Duodenal mucosa (tissue), 2 donors: ENCODE measurements around the gene AGFG2.

ENCODE experiments used
- H3K27ac ChIP-seq: one replicate; pipeline ENCODE4 v1.7.0; 2013; ENCODE audit warnings: low read depth, low read length
- H3K27me3 ChIP-seq, 2 donors: one replicate each; pipeline ENCODE4 v1.7.0; 2013; ENCODE audit warnings: low read length in 2 of 2, control low read depth in 1 of 2; ENCODE audit not compliant: insufficient read depth in 2 of 2, control insufficient read depth in 1 of 2
- H3K36me3 ChIP-seq, 2 donors: one replicate each; pipeline ENCODE4 v1.7.0; 2013; ENCODE audit warnings: low read length in 2 of 2, control low read depth in 1 of 2; ENCODE audit not compliant: insufficient read depth in 2 of 2, control insufficient read depth in 1 of 2
- H3K4me1 ChIP-seq, 2 donors: one replicate each; pipeline ENCODE4 v1.7.0; 2013; ENCODE audit warnings: low read length in 2 of 2, control low read depth in 1 of 2; ENCODE audit not compliant: insufficient read depth in 2 of 2, control insufficient read depth in 1 of 2
- H3K4me3 ChIP-seq, 2 donors: one replicate each; pipeline ENCODE4 v1.7.0; 2013; ENCODE audit warnings: low read length in 2 of 2, low read depth in 1 of 2
- H3K9ac ChIP-seq, 2 donors: one replicate each; pipeline ENCODE4 v1.7.0; 2013; ENCODE audit warnings: low read length in 2 of 2, low read depth in 1 of 2
- H3K9me3 ChIP-seq, 2 donors: one replicate each; pipeline ENCODE4 v1.7.0; 2013; ENCODE audit warnings: low read length in 2 of 2, control low read depth in 1 of 2; ENCODE audit not compliant: control insufficient read depth in 1 of 2

The AGFG2 gene

DNA sequence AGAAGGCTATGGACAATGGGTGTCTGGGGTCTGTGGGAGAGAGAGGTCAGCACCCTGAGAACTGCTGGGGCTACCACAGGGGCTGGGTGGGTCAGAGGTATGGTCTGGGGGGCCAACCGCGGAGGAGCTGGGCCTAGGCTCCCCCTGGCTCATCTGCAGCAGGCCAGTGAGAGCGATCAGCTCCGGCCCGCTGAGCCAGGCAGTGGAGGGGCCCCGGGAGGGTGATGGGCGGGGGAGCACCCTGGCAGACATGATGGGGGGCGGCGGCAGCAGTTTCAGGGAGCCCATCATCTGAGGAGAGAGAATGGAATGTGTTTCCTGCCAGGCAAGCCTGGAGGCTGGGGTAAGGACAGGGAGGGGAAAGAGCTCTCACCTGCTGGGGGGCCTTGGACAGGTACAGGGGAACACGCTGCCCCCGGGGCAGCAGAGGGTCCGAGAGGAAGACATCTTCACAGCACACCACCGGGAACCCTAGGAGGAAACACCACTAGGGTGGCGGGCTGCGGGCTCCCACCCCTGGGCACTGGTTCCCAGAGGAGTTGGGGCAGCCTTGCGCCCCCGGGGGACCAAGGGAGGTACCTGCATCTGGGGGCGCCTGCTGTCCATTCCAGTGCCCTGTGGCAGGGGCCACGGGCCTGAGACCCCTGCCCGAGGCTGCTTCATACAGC is 33.4 kb downstream of the AGFG2 start:
- Histone ChIP-seq H3K9ac (no peak overlapping the region), H3K27ac (no peak overlapping the region), H3K9me3 (no peaks in the 10 kb centered on the region), H3K4me3 (no peak overlapping the region), H3K27me3 (no peaks in the 10 kb centered on the region), H3K4me1 (peaks cover 32 to 34% of the 10 kb centered on the region in 2 donors), H3K36me3 (peaks cover 10 to 25% of the 10 kb centered on the region in 2 donors)

DNA sequence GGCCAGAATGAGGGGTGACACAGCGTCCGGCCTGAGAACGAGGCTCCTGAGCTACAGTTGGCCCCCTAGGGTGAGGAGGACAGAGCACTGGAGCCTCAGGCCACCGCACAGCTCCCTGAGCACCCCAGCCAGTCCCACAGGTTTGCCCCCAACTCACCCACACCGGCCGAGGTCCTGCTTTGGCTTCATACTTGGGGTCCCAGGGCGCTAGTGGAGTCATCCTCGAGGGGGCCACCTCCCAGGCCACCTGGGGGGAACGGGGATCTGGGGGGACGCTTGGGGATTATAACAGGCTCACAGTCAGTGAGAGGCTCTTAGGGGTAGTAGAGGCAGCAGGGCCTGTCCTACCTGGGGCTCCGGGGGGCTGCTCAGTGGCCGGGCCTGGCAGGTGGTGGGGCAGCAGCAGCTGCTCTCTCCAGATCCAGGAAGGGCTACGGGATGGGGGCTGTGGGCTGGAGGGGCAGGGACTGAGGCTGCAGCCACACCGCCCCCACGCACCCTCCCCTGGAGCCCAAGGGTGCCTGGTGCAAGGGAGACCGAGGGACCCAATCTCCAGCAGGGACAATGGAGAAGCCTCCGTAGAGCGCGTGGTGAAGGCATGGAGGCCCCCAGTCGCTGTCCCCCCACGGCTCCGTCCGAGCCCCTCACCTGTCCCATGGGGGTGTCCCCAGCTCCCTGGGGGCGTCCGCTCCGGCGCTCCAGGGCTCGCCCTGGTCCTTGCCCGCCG is 34.1 kb downstream of the AGFG2 start:
- Histone ChIP-seq H3K4me3 (no peak overlapping the region), H3K9me3 (no peaks in the 10 kb centered on the region), H3K36me3 (peaks cover 17 to 32% of the 10 kb centered on the region in 2 donors), H3K9ac (no peak overlapping the region), H3K27ac (no peak overlapping the region), H3K4me1 (peaks cover 25 to 30% of the 10 kb centered on the region in 2 donors), H3K27me3 (no peaks in the 10 kb centered on the region)

DNA sequence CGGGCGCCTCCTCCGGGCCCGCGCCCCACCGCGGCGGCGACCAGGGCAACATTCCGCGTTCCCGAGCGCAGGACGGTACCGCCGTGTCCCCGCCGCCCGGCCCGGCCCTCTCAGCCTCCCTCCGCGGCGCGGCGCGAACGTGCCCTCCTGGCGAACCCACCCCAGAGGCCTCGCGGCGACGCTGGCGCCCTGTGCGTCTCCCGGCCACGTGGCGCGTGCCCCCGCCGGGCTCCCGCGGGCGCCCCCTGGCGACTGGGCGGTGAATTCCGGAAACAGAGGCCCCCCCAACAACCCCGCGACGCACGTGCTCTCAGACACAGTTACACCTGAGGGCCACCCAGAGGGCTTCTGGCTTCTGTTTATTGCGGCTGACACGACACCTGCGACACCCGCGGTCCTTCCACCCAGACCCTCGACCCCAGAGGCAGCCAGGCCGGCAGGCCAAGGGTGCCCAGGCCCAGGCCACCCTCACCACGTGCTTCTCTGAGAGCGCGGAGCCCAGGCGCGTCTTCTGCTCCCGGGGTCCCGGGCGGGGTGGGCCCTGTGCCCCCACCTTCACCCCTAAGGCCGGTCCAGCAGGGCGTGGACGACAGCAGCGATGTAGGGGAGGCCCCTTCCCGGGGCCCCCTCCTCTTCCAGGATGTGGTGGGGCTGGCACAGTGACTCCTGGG is 34.8 kb downstream of the AGFG2 start, which contains the start of gene SAP25:
SAP25 (minus strand) TSS at position 210 of the 671 bp plus-strand sequence; CDS start at position 52, 158 bp downstream.
- Histone ChIP-seq H3K27me3 (no peaks in the 10 kb centered on the region), H3K36me3 (peaks cover 21 to 39% of the 10 kb centered on the region in 2 donors), H3K9ac (no peak within 1 kb of the TSS), H3K4me3 (no peak within 1 kb of the TSS), H3K4me1 (peaks cover 19 to 25% of the 10 kb centered on the region in 2 donors), H3K9me3 (no peaks in the 10 kb centered on the region), H3K27ac (no peak within 1 kb of the TSS)

DNA sequence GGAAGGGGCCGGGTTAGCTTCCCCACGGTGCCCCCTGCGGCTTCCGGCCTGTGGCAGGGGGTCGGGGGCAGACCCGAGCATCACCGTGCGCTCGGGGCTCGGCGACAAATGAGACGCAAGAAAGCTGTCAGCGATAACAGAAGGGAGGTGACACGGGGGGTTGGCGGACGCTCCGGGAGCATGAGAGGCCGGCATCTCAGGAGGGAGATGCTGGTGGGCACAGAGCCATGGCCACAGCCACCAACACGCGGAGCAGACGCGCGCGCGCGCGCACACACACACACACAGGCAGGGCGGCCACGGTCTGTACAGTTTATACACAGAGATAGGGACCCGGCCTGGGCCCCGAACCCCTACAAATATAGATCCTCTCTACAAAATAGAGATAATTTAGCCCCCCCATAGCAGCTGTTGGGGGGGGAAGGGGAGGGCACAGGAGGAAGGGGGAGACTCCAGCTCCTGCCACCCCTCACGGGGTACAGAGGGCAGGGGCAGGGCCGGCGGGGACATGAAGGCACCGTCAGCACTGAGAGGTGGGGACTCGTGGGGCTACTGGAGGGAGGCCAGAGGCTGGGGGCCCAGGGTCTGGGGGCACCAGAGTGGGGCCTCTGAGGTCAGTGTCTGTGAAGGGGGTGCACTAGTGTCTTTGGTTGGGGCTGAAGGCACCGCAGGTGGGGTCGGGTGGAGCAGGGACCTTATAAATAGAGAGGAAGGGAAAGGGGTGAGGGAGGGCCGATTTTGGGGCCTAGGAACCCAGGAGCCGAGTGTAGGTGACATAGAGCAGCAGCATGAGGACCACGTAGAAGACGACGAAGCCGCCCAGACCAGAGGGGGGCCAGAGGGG is 35.6 kb downstream of the AGFG2 start:
- no peaks in the 10 kb centered on the region for H3K27me3 ChIP-seq
- H3K4me1 ChIP-seq: peaks cover 12 to 18% of the 10 kb centered on the region in 2 donors
- no peaks in the 10 kb centered on the region for H3K9me3 ChIP-seq
- H3K9ac ChIP-seq: no peak overlapping the region
- H3K4me3 ChIP-seq: no peak overlapping the region
- peaks cover 25 to 44% of the 10 kb centered on the region in 2 donors for H3K36me3 ChIP-seq
- H3K27ac ChIP-seq: no peak overlapping the region

DNA sequence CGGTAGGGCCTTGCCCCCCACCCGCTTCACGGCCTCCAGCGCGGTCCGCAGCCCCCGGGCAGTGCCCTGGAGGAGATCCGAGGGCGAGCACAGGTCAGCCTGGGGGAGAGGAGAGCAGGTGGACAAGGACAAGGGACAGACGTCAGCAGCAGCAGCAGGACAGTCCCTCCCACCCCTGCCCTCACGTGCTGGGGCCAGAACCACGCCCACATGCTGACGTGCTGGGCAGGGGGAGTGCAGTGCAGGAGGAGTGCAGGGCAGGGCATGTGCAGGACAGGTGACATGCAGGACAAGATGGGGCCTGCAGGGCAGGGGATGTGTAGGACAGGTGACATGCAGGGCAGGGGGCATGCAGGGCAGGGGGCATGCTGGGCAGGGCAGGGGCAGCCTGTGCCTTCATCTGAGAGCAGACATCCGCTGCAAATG is 36.2 kb downstream of the AGFG2 start:
- H3K27me3 ChIP-seq: no peaks in the 10 kb centered on the region
- H3K4me1 ChIP-seq: peaks cover 8 to 11% of the 10 kb centered on the region in 2 donors
- peaks cover 31 to 51% of the 10 kb centered on the region in 2 donors for H3K36me3 ChIP-seq
- no peak overlapping the region for H3K9ac ChIP-seq
- no peak overlapping the region for H3K27ac ChIP-seq
- H3K9me3 ChIP-seq: no peaks in the 10 kb centered on the region
- H3K4me3 ChIP-seq: no peak overlapping the region

DNA sequence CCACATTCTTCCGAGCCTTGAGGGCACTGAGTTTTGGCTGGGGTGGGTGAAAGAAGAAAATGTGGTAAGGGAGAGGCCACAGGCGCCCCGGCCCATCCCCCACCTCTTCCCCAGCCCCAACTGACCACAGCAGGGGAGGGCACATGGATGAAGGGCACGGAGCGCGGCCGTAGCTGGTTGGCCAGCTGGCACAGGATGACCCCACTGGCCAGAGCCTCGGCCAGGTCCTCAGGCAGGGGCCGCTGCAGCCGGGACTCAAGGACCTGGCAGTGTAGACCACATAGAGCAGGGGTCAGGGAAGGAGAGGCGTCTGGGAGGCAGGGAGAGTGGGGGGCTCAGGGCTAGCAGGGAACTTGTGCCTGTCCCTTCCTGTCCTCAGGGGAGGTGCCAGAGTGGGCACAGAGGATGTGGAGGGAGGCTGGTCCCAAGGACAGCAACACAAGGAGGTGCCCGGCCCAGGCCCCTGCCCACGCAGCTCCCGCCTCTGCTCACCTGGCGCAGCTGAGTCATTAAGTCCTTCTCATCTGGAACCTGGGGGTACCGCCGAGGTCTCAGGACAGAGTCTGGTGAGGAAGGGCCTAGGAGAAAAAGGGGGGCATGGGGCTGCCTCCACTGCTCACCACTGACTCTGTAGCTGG is 36.9 kb downstream of the AGFG2 start:
- Histone ChIP-seq H3K27ac (no peak overlapping the region), H3K36me3 (peaks cover 36 to 57% of the 10 kb centered on the region in 2 donors)

DNA sequence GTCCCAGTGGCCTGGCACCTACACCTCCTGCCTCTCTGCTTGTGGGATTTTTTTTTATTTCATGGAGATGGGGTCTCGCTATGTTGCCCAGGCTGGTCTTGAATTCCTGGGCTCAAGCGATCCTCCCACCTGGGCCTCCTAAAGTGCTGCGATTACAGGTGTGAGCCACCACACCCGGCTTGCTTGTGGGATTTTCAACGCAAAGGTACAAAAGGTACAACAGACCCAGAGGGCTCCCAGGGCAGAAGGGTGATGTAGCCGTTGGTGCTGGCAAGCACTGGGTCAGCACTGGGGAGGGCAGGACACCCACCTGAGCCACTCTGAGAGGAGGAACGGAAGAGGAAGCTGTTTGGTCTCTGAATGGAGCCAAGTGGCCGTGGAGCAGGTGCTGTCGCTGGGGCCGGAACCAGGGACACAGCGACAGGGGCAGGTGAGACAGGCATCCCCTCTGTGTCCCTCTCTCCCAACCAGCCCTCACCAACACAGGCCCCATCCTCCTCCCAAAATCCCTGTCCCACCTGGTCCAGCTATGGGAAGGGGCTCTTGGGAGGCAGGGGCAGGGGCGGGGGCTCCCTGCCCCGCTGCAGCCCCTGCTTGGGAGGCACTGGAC is 37.5 kb downstream of the AGFG2 start:
- H3K4me1 ChIP-seq: no peaks in the 10 kb centered on the region
- H3K9ac ChIP-seq: no peak overlapping the region
- no peak overlapping the region for H3K4me3 ChIP-seq
- H3K27ac ChIP-seq: no peak overlapping the region
- no peaks in the 10 kb centered on the region for H3K9me3 ChIP-seq
- peaks cover 42 to 63% of the 10 kb centered on the region in 2 donors for H3K36me3 ChIP-seq
- no peaks in the 10 kb centered on the region for H3K27me3 ChIP-seq

More for the DNA sequence above, 36.9 kb downstream of the AGFG2 start:
- Histone ChIP-seq H3K4me3 (no peak overlapping the region), H3K27me3 (no peaks in the 10 kb centered on the region), H3K9me3 (no peaks in the 10 kb centered on the region), H3K4me1 (peaks cover 6% of the 10 kb centered on the region in 2 donors), H3K9ac (no peak overlapping the region)

DNA sequence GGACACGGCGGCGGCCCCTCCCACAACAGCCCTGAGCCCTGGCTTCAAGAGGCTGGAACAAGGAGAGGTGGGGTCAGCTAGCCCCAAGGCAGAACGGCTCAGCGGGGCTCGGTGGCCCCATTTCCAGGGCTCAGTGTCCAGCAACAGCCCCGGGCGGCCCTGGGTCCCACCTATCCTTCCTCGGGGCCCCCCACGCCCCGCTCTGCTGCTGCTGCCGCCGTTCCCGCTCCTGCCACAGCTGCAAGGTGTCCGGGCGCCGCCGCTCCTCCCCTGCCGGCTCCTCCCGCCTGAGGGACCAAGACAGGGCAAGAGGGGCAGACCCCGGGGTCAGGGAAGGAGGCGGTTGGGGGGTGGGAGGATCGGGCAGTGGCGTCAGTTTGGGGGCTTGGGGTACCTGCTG is 38.1 kb downstream of the AGFG2 start:
- no peak overlapping the region for H3K9ac ChIP-seq
- H3K4me1 ChIP-seq: no peaks in the 10 kb centered on the region
- no peaks in the 10 kb centered on the region for H3K9me3 ChIP-seq
- no peak overlapping the region for H3K27ac ChIP-seq
- peaks cover 48 to 69% of the 10 kb centered on the region in 2 donors for H3K36me3 ChIP-seq
- H3K4me3 ChIP-seq: no peak overlapping the region
- H3K27me3 ChIP-seq: no peaks in the 10 kb centered on the region

DNA sequence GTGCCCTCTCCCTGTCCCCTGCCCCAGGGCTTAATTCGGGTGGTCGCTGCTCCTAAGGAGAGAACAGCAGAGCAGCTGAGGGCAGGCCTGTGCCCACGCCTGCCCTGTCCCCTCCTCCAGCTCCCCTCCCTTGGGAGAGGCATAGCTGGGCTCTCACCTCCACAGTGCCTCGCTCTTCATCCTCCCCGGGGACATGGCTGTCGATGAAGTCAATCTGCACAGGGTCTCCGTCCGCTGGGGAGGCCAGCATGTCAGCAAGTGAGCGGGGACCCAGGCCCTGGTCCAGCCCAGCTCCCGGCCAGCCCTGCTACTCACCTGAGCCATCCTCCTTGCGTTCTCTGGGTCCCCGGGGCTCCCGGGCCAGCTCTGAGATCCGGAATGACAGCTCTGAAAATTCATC is 38.5 kb downstream of the AGFG2 start:
- no peaks in the 10 kb centered on the region for H3K27me3 ChIP-seq
- no peaks in the 10 kb centered on the region for H3K9me3 ChIP-seq
- no peak overlapping the region for H3K4me3 ChIP-seq
- no peak overlapping the region for H3K9ac ChIP-seq
- H3K36me3 ChIP-seq: peaks cover 50 to 73% of the 10 kb centered on the region in 2 donors
- H3K27ac ChIP-seq: no peak overlapping the region
- H3K4me1 ChIP-seq: peaks cover 2 to 3% of the 10 kb centered on the region in 2 donors
